ENCODE data around the gene FREM1. TPM values are rescaled to one million over a fixed set of nuclear protein-coding genes. Genes with fewer than 3 reads are reported as not detected.
A peak's percentile ranks its signal among the peaks of the same experiment; 100 is the strongest.

FREM1 gene
- total RNA-seq, 2 donors from 2014 or later: 8.6 to 21.0 TPM

- H3K36me3 Mint-ChIP-seq (ENCODE audit: low read depth): peaks cover 9% of the 10 kb centered on the region
- H3K9me3 Mint-ChIP-seq: peaks cover 10% of the 10 kb centered on the region
- Histone ChIP-seq H3K9ac (ENCODE audit: extremely low read depth, low read length, poor library complexity, severe bottlenecking) (no peak overlapping the region), H3K9me3 (ENCODE audit: control insufficient read depth, low read length) (peaks cover 8% of the 10 kb centered on the region), H3K27ac (ENCODE audit: low read depth, low read length) (no peak overlapping the region), H3K4me3 (ENCODE audit: low read length) (no peak overlapping the region), H3K36me3 (ENCODE audit: control insufficient read depth, insufficient read depth, low read length) (no peaks in the 10 kb centered on the region), H3K4me1 (ENCODE audit: control insufficient read depth, insufficient read depth, low read length) (peaks cover 3% of the 10 kb centered on the region), H3K27me3 (ENCODE audit: control insufficient read depth, insufficient read depth, low read length, poor library complexity, severe bottlenecking) (no peaks in the 10 kb centered on the region)
- H3K27me3 Mint-ChIP-seq (ENCODE audit: insufficient read depth): no peaks in the 10 kb centered on the region
- 87 to 90% methylated on average over 8 to 12 of the region's 12 CpGs for WGBS, 2 experiments (ENCODE audit: insufficient coverage in 1 of 2, insufficient read length in 1 of 2)
- peaks cover 21% of the 10 kb centered on the region for H3K4me1 Mint-ChIP-seq
- DNase-seq: no peak
- H3K4me3 Mint-ChIP-seq: no peak overlapping the region
- TF ChIP-seq CTCF (conservative IDR thresholded peaks at IDR 0.05): no peak
- peak overlapping the region; percentile 31 for H3K27ac Mint-ChIP-seq
Observed at GRCh38 chr9:14813336-14814248, 96.6 kb downstream of the FREM1 start.

- H3K4me1 Mint-ChIP-seq: peaks cover 21% of the 10 kb centered on the region
- no peaks in the 10 kb centered on the region for H3K36me3 ChIP-seq (ENCODE audit: control insufficient read depth, insufficient read depth, low read length)
- peaks cover 3% of the 10 kb centered on the region for H3K4me1 ChIP-seq (ENCODE audit: control insufficient read depth, insufficient read depth, low read length)
- H3K27me3 Mint-ChIP-seq (ENCODE audit: insufficient read depth): no peaks in the 10 kb centered on the region
- WGBS, 2 experiments (ENCODE audit: insufficient coverage in 1 of 2, insufficient read length in 1 of 2): 94% methylated on average over 4 to 6 of the region's 6 CpGs
- no peaks in the 10 kb centered on the region for H3K27me3 ChIP-seq (ENCODE audit: control insufficient read depth, insufficient read depth, low read length, poor library complexity, severe bottlenecking)
- H3K27ac ChIP-seq (ENCODE audit: low read depth, low read length): no peak overlapping the region
- peaks cover 18% of the 10 kb centered on the region for H3K9me3 Mint-ChIP-seq
- no peak for TF ChIP-seq CTCF (conservative IDR thresholded peaks at IDR 0.05)
- no peak overlapping the region for H3K9ac ChIP-seq (ENCODE audit: extremely low read depth, low read length, poor library complexity, severe bottlenecking)
- no peak overlapping the region for H3K4me3 Mint-ChIP-seq
- DNase-seq: no peak
- no peak overlapping the region for H3K27ac Mint-ChIP-seq
- H3K4me3 ChIP-seq (ENCODE audit: low read length): no peak overlapping the region
- H3K36me3 Mint-ChIP-seq (ENCODE audit: low read depth): peaks cover 15% of the 10 kb centered on the region
- peaks cover 16% of the 10 kb centered on the region for H3K9me3 ChIP-seq (ENCODE audit: control insufficient read depth, low read length)
Observed at GRCh38 chr9:14812806-14813205, 97.4 kb downstream of the FREM1 start.

- Histone ChIP-seq H3K4me3 (ENCODE audit: low read length) (no peak overlapping the region), H3K4me1 (ENCODE audit: control insufficient read depth, insufficient read depth, low read length) (peaks cover 3% of the 10 kb centered on the region), H3K36me3 (ENCODE audit: control insufficient read depth, insufficient read depth, low read length) (no peaks in the 10 kb centered on the region), H3K27me3 (ENCODE audit: control insufficient read depth, insufficient read depth, low read length, poor library complexity, severe bottlenecking) (no peaks in the 10 kb centered on the region), H3K27ac (ENCODE audit: low read depth, low read length) (no peak overlapping the region), H3K9me3 (ENCODE audit: control insufficient read depth, low read length) (peaks cover 24% of the 10 kb centered on the region), H3K9ac (ENCODE audit: extremely low read depth, low read length, poor library complexity, severe bottlenecking) (no peak overlapping the region)
- peaks cover 18% of the 10 kb centered on the region for H3K9me3 Mint-ChIP-seq
- DNase-seq: no peak
- no peak for TF ChIP-seq CTCF (conservative IDR thresholded peaks at IDR 0.05)
- H3K4me3 Mint-ChIP-seq: no peak overlapping the region
- peaks cover 21% of the 10 kb centered on the region for H3K4me1 Mint-ChIP-seq
- H3K27ac Mint-ChIP-seq: no peak overlapping the region
- H3K36me3 Mint-ChIP-seq (ENCODE audit: low read depth): peaks cover 15% of the 10 kb centered on the region
- H3K27me3 Mint-ChIP-seq (ENCODE audit: insufficient read depth): no peaks in the 10 kb centered on the region
Observed at GRCh38 chr9:14811844-14812243, 98.4 kb downstream of the FREM1 start.
